Right lobe of liver (tissue), 4 donors: ENCODE measurements around the gene OR6A2.
A peak's percentile ranks its signal among the peaks of the same experiment; 100 is the strongest.

Source experiments
- CTCF ChIP-seq, 4 donors: fragments of 200-600 bp in 3 of 4; fragments of 450-650 bp in 1 of 4; IDR thresholded peaks; one replicate each; pipeline versions ENCODE4 v1.5.1 to v1.8.0; 2016 to 2022; ENCODE audit warnings: antibody characterized with exemption in 4 of 4, mild to moderate bottlenecking in 2 of 4
- POLR2A ChIP-seq: fragments of 450-650 bp; IDR thresholded peaks from one replicate; pipeline ENCODE4 v1.6.1; 2017; ENCODE audit warnings: antibody characterized with exemption, mild to moderate bottlenecking
- donor health status: DM: no; HTN: no; CAD: no.
- donor health status: DM: no; HTN: no; CAD: no.
- donor health status: DM: no; HTN: yes; CAD: no.

GRCh38 chr11:6755303-6755952 lies 44.1 kb downstream of the OR6A2 start:
- TF ChIP-seq POLR2A: no peak
- peak; percentile 66 to 90 (median 88) for TF ChIP-seq CTCF (IDR thresholded peaks at IDR 0.05)
